HL-60 (cell line): Measurements from ENCODE around the gene IL36B.

Experiments used
- GABPA ChIP-seq: IDR thresholded peaks from 2 replicates; pipeline ENCODE4 v1.6.1; 2012; ENCODE audit warnings: low read depth
- POLR2AphosphoS5 ChIP-seq: IDR thresholded peaks from 2 replicates; pipeline ENCODE4 v1.6.1; 2012; ENCODE audit warnings: low read depth
- TF ChIP-seq, protein P1 (sequence below): IDR thresholded peaks from 2 replicates; pipeline ENCODE4 v1.6.1; 2012; ENCODE audit warnings: low read depth; ENCODE audit not compliant: insufficient replicate concordance
- TF ChIP-seq, protein P2 (sequence below): IDR thresholded peaks from one replicate; pipeline ENCODE4 v1.5.1; 2011; ENCODE audit warnings: low read length, control low read depth, inconsistent platforms; ENCODE audit not compliant: insufficient read depth

DNA sequence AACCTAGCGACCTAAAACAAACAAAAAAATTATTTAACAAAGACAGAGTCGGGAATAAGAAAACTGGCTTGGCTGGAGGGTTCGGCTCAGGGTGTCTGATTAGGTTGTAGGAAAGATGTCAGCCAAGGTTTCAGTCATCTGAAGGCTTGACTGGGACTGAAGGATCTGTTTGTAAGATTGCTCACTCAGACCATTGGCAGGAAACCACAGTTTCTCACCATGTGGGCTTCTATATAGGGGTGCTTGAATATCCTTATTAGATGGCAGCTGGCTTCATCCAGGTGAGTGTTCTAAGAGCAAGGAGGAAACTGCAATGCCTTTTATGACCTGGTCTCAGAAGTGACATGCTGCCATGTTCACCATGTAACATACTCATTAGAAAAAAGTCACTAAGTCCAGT, 999 bp upstream of the IL36B start:
- TF ChIP-seq POLR2AphosphoS5 (no peak), GABPA (no peak)
- TF ChIP-seq, protein P1, sequence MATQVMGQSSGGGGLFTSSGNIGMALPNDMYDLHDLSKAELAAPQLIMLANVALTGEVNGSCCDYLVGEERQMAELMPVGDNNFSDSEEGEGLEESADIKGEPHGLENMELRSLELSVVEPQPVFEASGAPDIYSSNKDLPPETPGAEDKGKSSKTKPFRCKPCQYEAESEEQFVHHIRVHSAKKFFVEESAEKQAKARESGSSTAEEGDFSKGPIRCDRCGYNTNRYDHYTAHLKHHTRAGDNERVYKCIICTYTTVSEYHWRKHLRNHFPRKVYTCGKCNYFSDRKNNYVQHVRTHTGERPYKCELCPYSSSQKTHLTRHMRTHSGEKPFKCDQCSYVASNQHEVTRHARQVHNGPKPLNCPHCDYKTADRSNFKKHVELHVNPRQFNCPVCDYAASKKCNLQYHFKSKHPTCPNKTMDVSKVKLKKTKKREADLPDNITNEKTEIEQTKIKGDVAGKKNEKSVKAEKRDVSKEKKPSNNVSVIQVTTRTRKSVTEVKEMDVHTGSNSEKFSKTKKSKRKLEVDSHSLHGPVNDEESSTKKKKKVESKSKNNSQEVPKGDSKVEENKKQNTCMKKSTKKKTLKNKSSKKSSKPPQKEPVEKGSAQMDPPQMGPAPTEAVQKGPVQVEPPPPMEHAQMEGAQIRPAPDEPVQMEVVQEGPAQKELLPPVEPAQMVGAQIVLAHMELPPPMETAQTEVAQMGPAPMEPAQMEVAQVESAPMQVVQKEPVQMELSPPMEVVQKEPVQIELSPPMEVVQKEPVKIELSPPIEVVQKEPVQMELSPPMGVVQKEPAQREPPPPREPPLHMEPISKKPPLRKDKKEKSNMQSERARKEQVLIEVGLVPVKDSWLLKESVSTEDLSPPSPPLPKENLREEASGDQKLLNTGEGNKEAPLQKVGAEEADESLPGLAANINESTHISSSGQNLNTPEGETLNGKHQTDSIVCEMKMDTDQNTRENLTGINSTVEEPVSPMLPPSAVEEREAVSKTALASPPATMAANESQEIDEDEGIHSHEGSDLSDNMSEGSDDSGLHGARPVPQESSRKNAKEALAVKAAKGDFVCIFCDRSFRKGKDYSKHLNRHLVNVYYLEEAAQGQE = no peak
- TF ChIP-seq, protein P2, sequence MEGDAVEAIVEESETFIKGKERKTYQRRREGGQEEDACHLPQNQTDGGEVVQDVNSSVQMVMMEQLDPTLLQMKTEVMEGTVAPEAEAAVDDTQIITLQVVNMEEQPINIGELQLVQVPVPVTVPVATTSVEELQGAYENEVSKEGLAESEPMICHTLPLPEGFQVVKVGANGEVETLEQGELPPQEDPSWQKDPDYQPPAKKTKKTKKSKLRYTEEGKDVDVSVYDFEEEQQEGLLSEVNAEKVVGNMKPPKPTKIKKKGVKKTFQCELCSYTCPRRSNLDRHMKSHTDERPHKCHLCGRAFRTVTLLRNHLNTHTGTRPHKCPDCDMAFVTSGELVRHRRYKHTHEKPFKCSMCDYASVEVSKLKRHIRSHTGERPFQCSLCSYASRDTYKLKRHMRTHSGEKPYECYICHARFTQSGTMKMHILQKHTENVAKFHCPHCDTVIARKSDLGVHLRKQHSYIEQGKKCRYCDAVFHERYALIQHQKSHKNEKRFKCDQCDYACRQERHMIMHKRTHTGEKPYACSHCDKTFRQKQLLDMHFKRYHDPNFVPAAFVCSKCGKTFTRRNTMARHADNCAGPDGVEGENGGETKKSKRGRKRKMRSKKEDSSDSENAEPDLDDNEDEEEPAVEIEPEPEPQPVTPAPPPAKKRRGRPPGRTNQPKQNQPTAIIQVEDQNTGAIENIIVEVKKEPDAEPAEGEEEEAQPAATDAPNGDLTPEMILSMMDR = no peak
